Skin of body (tissue), 2 donors: ENCODE data around the gene DYNC1LI2. TPM values are rescaled to one million over a fixed set of nuclear protein-coding genes. Genes with fewer than 3 reads are reported as not detected.
"Not testable (repeated sequence)": the region's sequence is repeated elsewhere in the genome, so short reads cannot be mapped to it uniquely, and the experiment has no call there.

Source experiments
- DNase-seq: peaks from one replicate; lab custom pipeline; 2025; lab: John Stamatoyannopoulos, UW
- total RNA-seq: library from RNA; depleted of rRNA; stranded (reverse); fragments of >200 nt; gene quantifications from one replicate; pipeline ENCODE4 v1.2.3, GENCODE V29; 2014

The DYNC1LI2 gene
- total RNA-seq, 1 donor from 2014 or later, result 113 TPM

DNA sequence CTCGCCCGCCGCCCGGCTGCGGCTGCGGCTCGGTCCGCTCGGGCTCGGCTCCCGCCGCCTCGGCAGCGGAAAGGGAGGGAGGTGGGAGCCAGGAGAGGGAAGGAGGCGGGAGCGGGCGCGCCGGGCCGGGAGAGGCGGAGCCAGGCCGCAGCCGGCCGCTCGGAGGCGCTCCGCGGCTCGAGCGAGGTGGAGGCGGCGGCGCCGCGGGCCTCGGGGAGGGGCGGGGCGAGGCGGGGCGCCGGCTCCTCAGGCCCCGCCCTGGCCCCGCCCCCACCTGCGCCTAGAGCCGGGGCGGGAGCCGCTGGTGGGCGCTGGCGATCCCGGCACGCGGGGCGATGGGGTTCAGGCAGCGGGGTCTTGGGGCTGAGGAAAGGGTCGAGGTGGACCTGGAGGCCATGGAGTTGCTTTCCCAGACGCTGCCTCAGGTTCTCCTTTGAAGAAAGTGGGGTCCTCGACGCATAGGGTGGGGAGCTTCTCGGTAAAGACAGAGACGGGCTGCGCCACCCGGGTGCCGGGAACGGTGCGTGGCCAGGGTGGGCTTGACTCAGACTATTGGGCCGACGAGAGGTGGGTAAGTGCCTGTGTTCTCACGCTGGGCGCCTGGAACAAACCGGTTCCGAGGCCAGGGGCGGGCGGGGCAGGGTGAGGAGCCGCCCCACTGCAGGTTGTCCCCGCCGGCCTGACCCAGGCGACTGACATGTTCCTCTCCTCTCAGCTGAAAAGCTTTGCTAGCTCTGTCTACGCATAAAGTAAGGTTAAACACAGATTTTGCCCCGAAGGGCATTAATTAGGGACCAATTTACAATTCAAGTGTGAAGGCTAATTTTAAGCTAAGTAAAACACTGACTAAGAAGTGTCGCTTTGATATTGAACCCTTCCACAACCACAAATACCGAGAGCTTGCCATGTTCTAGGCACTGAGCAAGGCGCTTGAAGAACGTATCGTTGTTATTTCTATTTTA, 54.5 kb downstream of the DYNC1LI2 start, which contains the start of gene CMTM4:
CMTM4 (minus strand) TSS at position 75 of the 962 bp plus-strand sequence. CDS start 218 bp downstream, outside the sequence.
- DNase-seq, result peak; percentile 83

GRCh38 chr16:66695935-66696668, 55.3 kb downstream of the DYNC1LI2 start:
- no peak for DNase-seq

DNA sequence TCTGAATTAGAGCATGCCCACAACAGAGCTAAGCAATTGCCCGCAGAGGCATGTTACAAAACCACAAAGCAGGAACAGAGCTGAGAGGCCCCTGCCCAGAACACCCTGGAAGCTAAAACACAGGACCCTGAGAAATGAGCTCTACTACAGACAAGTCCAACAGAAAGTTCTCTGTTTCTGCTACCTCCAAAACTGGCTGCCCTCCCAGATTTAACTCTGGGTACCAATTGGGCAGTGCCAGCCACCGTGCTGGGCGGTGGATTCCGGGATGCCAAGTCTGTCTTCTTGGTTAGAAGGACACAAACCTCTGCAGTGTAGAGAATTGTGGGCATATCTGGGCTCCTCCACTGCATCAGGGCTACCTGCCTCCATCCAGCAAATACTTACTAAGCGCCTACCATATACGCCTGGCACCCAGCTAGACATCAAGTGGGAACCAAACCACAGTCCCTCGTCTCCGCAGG, 55.9 kb downstream of the DYNC1LI2 start:
- DNase-seq, result no peak

GRCh38 chr16:66693149-66693548, 58.3 kb downstream of the DYNC1LI2 start:
- no peak for DNase-seq

GRCh38 chr16:66692341-66692740, 59.1 kb downstream of the DYNC1LI2 start:
- no peak for DNase-seq

- DNase-seq, result no peak
These were observed 60.2 kb downstream of the DYNC1LI2 start for GRCh38 chr16:66691234-66691633.

- DNase-seq, result no peak
These were observed 61.1 kb downstream of the DYNC1LI2 start for GRCh38 chr16:66690106-66690847.

DNA sequence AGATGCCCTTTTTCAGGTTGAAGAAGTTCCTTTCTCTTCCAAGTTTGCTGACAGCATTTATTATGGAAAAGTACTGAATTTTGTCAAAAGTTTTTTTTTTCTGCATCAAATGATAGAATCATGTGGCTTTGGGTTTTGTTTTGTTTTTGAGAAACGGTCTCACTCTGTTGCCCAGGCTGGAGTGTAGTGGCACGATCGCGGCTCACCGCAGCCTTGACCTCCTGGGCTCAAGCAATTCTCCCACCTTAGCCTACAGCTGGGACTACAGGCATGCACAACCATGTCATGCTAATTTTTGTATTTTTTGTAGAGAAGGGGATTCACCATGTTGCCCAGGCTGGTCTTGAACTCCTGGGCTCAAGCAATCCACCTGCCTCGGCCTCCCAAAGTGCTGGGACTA, 62.1 kb downstream of the DYNC1LI2 start:
- no peak for DNase-seq

- no peak for DNase-seq
These were observed 63.3 kb downstream of the DYNC1LI2 start for GRCh38 chr16:66687906-66688625.

DNA sequence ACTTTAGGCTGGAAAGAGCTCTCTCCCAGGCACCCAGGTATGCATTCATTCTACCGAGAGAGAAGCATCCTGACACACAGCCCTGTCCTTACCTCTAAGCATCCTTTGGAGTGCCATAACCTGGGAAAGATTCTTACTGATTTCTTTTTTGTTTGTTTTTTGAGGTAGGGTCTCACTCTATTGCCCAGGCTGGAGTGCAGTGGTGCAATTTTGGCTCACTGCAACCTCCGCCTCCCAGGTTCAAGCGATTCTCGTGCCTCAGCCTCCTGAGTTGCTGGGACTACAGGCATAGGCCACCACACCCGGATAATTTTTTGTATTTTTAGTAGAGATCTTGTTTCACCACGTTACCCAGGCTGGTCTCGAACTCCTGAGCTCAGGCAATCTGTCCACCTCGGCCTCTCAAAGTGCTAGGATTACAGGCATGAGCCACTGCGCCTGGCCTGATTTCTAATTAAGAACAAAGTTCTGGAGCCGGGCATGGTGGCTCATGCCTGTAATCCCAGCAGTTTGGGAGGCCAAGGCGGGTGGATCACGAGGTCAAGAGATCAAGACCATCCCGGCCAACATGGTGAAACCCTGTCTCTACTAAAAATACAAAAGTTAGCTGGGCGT, 65.8 kb downstream of the DYNC1LI2 start:
- not testable (repeated sequence) for DNase-seq

GRCh38 chr16:66682271-66682670, 69.1 kb downstream of the DYNC1LI2 start:
- no peak for DNase-seq

DNA sequence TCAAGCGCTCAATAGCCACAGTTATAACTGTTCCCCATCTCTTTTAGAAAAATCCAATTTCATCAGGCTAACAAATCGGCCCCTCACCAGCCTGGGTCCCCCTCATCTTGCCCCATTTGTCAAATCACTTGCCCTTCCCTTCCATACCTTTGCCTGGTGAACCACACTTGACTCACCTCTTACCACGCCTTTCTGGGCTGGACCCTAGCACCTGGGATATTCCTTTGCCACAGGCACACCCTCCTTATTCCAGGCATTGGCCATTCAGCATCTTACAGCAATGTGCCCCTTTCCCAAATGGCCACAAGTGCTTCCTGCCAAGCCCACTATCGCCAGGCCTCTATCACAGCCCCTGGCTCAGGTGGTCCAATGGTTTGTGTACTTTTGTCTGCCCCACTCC, 69.7 kb downstream of the DYNC1LI2 start:
- no peak for DNase-seq

DNA sequence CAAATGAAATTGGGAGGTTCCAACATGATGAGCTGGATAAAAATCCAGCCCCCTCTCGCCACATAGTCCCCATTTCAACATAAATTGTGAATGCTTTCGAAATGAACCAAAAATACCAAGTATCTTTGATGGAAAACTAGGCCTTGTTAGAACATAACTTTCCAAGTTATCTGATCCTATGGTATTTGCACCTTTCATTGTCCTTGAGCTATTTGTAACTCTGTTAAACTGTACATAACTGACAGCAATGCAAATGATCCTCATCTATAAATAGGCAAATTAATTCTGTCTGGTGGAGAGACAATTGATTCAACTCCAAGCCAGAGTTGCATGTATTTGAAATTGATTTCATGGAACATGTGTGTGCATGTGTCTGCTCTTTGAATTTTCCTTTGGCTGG, 73.1 kb downstream of the DYNC1LI2 start:
- peak; percentile 32 for DNase-seq

DNA sequence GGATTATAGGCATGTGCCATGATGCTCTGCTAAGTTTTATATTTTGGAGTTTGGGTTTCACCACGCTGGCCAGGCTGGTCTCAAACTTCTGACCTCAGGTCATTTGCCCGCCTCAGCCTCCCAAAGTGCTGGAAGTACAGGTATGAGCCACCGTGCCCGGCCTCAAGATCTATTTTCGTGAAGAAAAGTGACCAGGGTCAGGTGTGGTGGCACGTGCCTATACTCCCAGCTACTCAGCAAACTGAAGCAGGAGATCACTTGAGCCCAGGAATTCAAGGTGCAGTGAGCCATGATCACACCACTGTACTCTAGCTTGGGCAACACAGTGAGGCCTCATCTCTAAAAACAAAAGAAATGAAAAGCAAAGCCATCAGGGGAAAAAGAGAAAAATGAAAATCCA, 73.6 kb downstream of the DYNC1LI2 start:
- DNase-seq, result no peak

DNA sequence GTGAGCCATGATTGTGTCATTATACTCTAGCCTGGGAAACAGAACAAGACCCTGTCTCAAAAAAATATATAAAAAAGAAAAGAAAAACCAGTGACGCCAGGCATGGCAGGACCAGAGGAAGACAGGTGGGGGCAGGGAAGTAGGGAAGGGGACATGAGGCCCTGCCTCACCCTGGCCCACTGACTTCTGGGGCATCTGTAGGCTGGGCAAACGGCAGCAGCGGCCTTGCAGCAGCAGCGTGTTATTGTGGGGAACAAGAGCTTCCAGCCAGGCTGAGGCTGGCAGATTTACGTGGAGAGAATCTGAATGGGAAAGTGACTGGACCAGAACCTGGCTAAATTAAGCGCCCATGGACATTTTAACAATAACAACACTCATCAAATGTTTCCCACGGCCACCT, 74.2 kb downstream of the DYNC1LI2 start:
- no peak for DNase-seq

- DNase-seq, result no peak
These were observed 74.8 kb downstream of the DYNC1LI2 start for GRCh38 chr16:66676599-66676998.

GRCh38 chr16:66673691-66674090, 77.7 kb downstream of the DYNC1LI2 start:
- no peak for DNase-seq
